A549 (cell line): ENCODE results near the gene TBATA. TPM values are rescaled to one million over a fixed set of nuclear protein-coding genes. Genes with fewer than 3 reads are reported as not detected.

Experiments
- ATAC-seq, 2 experiments: fragments of 200-7000 bp in 1 of 2; fragments of >200 bp in 1 of 2; cut with Nextera tagmentation in 1 of 2; cut with Tn5 transposase in 1 of 2; 3 replicates each; pipeline versions ENCODE4 v1.8.0 to v1.9.1; 2018 to 2020; ENCODE audit warnings: mild to moderate bottlenecking in 1 of 2, moderate library complexity in 1 of 2
- CTCF ChIA-PET: fragments of 300-600 bp; sonication (Branson Sonifier 250); formaldehyde crosslinking; extraction: SDS; loops from one replicate; lab custom pipeline; 2021; ENCODE audit warnings: antibody characterized with exemption, inconsistent platforms; lab: Yijun Ruan, JAX
- POLR2A ChIA-PET: fragments of 350-600 bp; formaldehyde crosslinking; extraction: SDS; loops from one replicate; lab custom pipeline; 2021; ENCODE audit warnings: antibody characterized with exemption, inconsistent platforms; lab: Yijun Ruan, JAX
- DNase-seq, 2 experiments: peaks; one replicate each; pipeline versions ENCODE4 v3.0.0 to v3.0.0-alpha.2; 2011 to 2016; ENCODE audit warnings: low read depth in 1 of 2, low spot score in 1 of 2
- FAIRE-seq: peaks from 2 replicates; lab custom pipeline; 2011; peaks lifted over from hg19 to GRCh38; lab: Jason Lieb, UNC
- H3K27ac ChIP-seq, 2 experiments: fragments of >200 bp; sonication (Bioruptor Twin); formaldehyde crosslinking; 3 replicates each; pipeline ENCODE4 v1.5.1; 2016 to 2017
- H3K4me1 ChIP-seq: fragments of >200 bp; sonication (Bioruptor Twin); formaldehyde crosslinking; 3 replicates; pipeline ENCODE4 v1.6.1; 2016
- H3K4me2 ChIP-seq: fragments of >200 bp; sonication (Bioruptor Twin); formaldehyde crosslinking; 3 replicates; pipeline ENCODE4 v1.6.1; 2016
- H3K4me3 ChIP-seq: fragments of >200 bp; sonication (Bioruptor Twin); formaldehyde crosslinking; 3 replicates; pipeline ENCODE4 v1.5.1; 2016
- H3K9me3 ChIP-seq: fragments of >200 bp; sonication (Bioruptor Twin); formaldehyde crosslinking; 3 replicates; pipeline ENCODE4 v1.6.1; 2016
- BCL3 ChIP-seq: fragments of >200 bp; sonication (Bioruptor Twin); formaldehyde crosslinking; IDR thresholded peaks from 3 replicates; pipeline ENCODE4 v1.6.1; 2016
- CBX8 ChIP-seq: fragments of 200-600 bp; sonication (generic); IDR thresholded peaks from 2 replicates; pipeline ENCODE4 v1.6.1; 2016
- CHD2 ChIP-seq: fragments of 150-350 bp; IDR thresholded peaks from 2 replicates; pipeline ENCODE4 v1.6.1; 2014; ENCODE audit warnings: low read length; ENCODE audit not compliant: partially characterized antibody
- CHD4 ChIP-seq: fragments of 200-600 bp; sonication (generic); IDR thresholded peaks from 2 replicates; pipeline ENCODE4 v1.6.1; 2016; ENCODE audit warnings: antibody characterized with exemption, mild to moderate bottlenecking, borderline replicate concordance
- CTCF ChIP-seq: fragments of >200 bp; sonication (Bioruptor Twin); formaldehyde crosslinking; IDR thresholded peaks from 3 replicates; pipeline ENCODE4 v1.5.1; 2016
- EHMT2 ChIP-seq: fragments of 200-600 bp; sonication (generic); IDR thresholded peaks from 2 replicates; pipeline ENCODE4 v1.6.1; 2016; ENCODE audit warnings: antibody characterized with exemption, low read depth, mild to moderate bottlenecking, moderate library complexity
- EP300 ChIP-seq, 2 experiments: fragments of >200 bp; sonication (Bioruptor Twin); formaldehyde crosslinking; IDR thresholded peaks; 2 replicates in 1 of 2; 3 replicates in 1 of 2; pipeline ENCODE4 v1.6.1; 2016 to 2017
- ESRRA ChIP-seq: fragments of 150-350 bp; IDR thresholded peaks from 2 replicates; pipeline ENCODE4 v1.6.1; 2014; ENCODE audit warnings: mild to moderate bottlenecking, low read length, borderline replicate concordance
- FOXS1 ChIP-seq: fragments of 250-450 bp; sonication (Bioruptor Pico); IDR thresholded peaks from 2 replicates; pipeline ENCODE4 v1.5.0; 2020; ENCODE audit warnings: mild to moderate bottlenecking, moderate library complexity
- HDAC2 ChIP-seq: fragments of 200-600 bp; sonication (generic); IDR thresholded peaks from 2 replicates; pipeline ENCODE4 v1.6.1; 2016
- HOXA7 ChIP-seq: fragments of 250-450 bp; sonication (Bioruptor Pico); IDR thresholded peaks from 2 replicates; pipeline ENCODE4 v1.5.0; 2020; ENCODE audit warnings: mild to moderate bottlenecking, moderate library complexity
- JUNB ChIP-seq: fragments of >200 bp; sonication (Bioruptor Twin); formaldehyde crosslinking; IDR thresholded peaks from 2 replicates; pipeline ENCODE4 v1.6.1; 2016
- KDM5A ChIP-seq: fragments of 200-600 bp; sonication (generic); IDR thresholded peaks from 2 replicates; pipeline ENCODE4 v1.6.1; 2016; ENCODE audit warnings: antibody characterized with exemption, mild to moderate bottlenecking
- MAX ChIP-seq: IDR thresholded peaks from 2 replicates; pipeline ENCODE4 v1.6.1; 2012
- MYC ChIP-seq: IDR thresholded peaks from 2 replicates; pipeline ENCODE4 v1.6.1; 2012; ENCODE audit warnings: mild to moderate bottlenecking, inconsistent platforms, low read length, improper control_type of control experiment, borderline replicate concordance
- NR3C1 ChIP-seq: fragments of >200 bp; sonication (Bioruptor Twin); formaldehyde crosslinking; IDR thresholded peaks from 3 replicates; pipeline ENCODE4 v1.6.1; 2017
- POLR2A ChIP-seq: IDR thresholded peaks from 2 replicates; pipeline ENCODE4 v1.6.1; 2012; ENCODE audit warnings: mild to moderate bottlenecking, low read length
- RAD21 ChIP-seq, 2 experiments: fragments of >200 bp in 1 of 2; sonication (Bioruptor Twin) in 1 of 2; formaldehyde crosslinking in 1 of 2; IDR thresholded peaks in 1 of 2; conservative IDR thresholded peaks in 1 of 2; 2 replicates in 1 of 2; 3 replicates in 1 of 2; pipeline ENCODE4 v1.6.1; 2012 to 2018; ENCODE audit warnings: inconsistent platforms in 1 of 2
- REST ChIP-seq: fragments of 200-600 bp; sonication (generic); IDR thresholded peaks from 2 replicates; pipeline ENCODE4 v1.6.1; 2016; ENCODE audit warnings: antibody characterized with exemption, mild to moderate bottlenecking, moderate library complexity
- RFX5 ChIP-seq: fragments of 450-650 bp; IDR thresholded peaks from 2 replicates; pipeline ENCODE4 v1.7.1; 2014; ENCODE audit warnings: antibody characterized with exemption, mild to moderate bottlenecking, moderate library complexity
- SMC3 ChIP-seq: fragments of >200 bp; sonication (Bioruptor Twin); formaldehyde crosslinking; IDR thresholded peaks from 3 replicates; pipeline ENCODE4 v1.6.1; 2018; ENCODE audit warnings: inconsistent platforms
- SREBF2 ChIP-seq: fragments of 450-650 bp; IDR thresholded peaks from 2 replicates; pipeline ENCODE4 v1.6.1; 2014; ENCODE audit warnings: mild to moderate bottlenecking, moderate library complexity
- TFCP2L1 ChIP-seq: fragments of 250-450 bp; sonication (Bioruptor Pico); IDR thresholded peaks from 2 replicates; pipeline ENCODE4 v1.5.0; 2021; ENCODE audit warnings: mild to moderate bottlenecking
- USF2 ChIP-seq: fragments of 450-650 bp; IDR thresholded peaks from 2 replicates; pipeline ENCODE4 v1.6.1; 2014; ENCODE audit warnings: antibody characterized with exemption
- ZC3H11A ChIP-seq: fragments of 450-650 bp; IDR thresholded peaks from 2 replicates; pipeline ENCODE4 v1.6.1; 2014; ENCODE audit warnings: antibody characterized with exemption, mild to moderate bottlenecking
- ZSCAN20 ChIP-seq: fragments of 250-450 bp; sonication (Bioruptor Pico); IDR thresholded peaks from 2 replicates; pipeline ENCODE4 v1.8.0; 2022; ENCODE audit warnings: mild to moderate bottlenecking, moderate library complexity
- WGBS: methylation state at CpG from one replicate; pipeline ENCODE4 v1.1.6; 2017; ENCODE audit errors: missing lambda C conversion rate; 5-methylcytosine and 5-hydroxymethylcytosine counted together
- polyA plus RNA-seq, 4 experiments: library from polyadenylated mRNA; depleted of rRNA in 3 of 4; stranded (reverse); fragments of >200 nt; fragmentation: RNase III in 1 of 4; extraction: RNeasy Plus Mini Kit Qiagen cat#74134 plus additional on column Dnase treatment in 1 of 4; gene quantifications; 2 replicates in 3 of 4; 3 replicates in 1 of 4; pipeline ENCODE4 v1.2.3, GENCODE V29; 2011 to 2017

The TBATA gene
- polyA plus RNA-seq, 2 of the 4 experiments (the other 2 are of a cell fraction), result not detected

- TF ChIP-seq RAD21 (conservative IDR thresholded peaks at IDR 0.05 in 1 of 2, IDR thresholded peaks at IDR 0.05 in 1 of 2), result no peak
- no peak for TF ChIP-seq CHD2
- no peak for TF ChIP-seq CBX8
- TF ChIP-seq POLR2A, result no peak
Measured at GRCh38 chr10:70807556-70807955, 22.4 kb upstream of the TBATA start (continued).

GRCh38 chr10:70806841-70807240 lies 21.7 kb upstream of the TBATA start:
- POLR2A ChIA-PET, result interaction anchor here (1.2 to 1.3 kb wide), 2 partner anchors 10 to 15 kb away, joined by 3 read pairs; no protein-coding TSS in a partner anchor
- H3K4me3 ChIP-seq, result no peak overlapping the region
- peaks cover 5% of the 10 kb centered on the region; the same call in 1 of the 3 replicates for H3K4me1 ChIP-seq
- no peak for DNase-seq
- CTCF ChIA-PET, result interaction anchor here (0.6 to 1.8 kb wide), 5 partner anchors 10 to 346 kb away, joined by 3 to 5 read pairs (median 4); no protein-coding TSS in a partner anchor
- no peak overlapping the region for H3K27ac ChIP-seq
- no peak overlapping the region for H3K4me2 ChIP-seq
- no peak for FAIRE-seq
- 100% methylated on average over 1 of the region's 1 CpG for WGBS
- TF ChIP-seq HOXA7 (CRISPR knock-in tag), result no peak
- TF ChIP-seq TFCP2L1 (CRISPR knock-in tag), result no peak
- no peak for TF ChIP-seq SMC3
- TF ChIP-seq HDAC2, result no peak
- TF ChIP-seq CBX8, result no peak
- no peak for TF ChIP-seq EP300 (IDR thresholded peaks at IDR 0.05)
- TF ChIP-seq CTCF, result no peak
- TF ChIP-seq ESRRA, result no peak
- H3K9me3 ChIP-seq, result no peaks in the 10 kb centered on the region
- no peak for ATAC-seq

GRCh38 chr10:70805619-70806215 lies 20.5 kb upstream of the TBATA start:
- Histone ChIP-seq H3K4me3 (no peak overlapping the region), H3K27ac (no peak overlapping the region), H3K9me3 (no peaks in the 10 kb centered on the region), H3K4me1 (peaks cover 5% of the 10 kb centered on the region; the same call in 1 of the 3 replicates), H3K4me2 (no peak overlapping the region)
- no peak for ATAC-seq
- 89% methylated on average over 3 of the region's 3 CpGs for WGBS
- no peak for TF ChIP-seq CTCF
- no peak for TF ChIP-seq HOXA7 (CRISPR knock-in tag)
- TF ChIP-seq SREBF2, result no peak
- no peak for TF ChIP-seq RFX5
- TF ChIP-seq MYC, result no peak
- no peak for TF ChIP-seq BCL3
- TF ChIP-seq MAX, result no peak
- TF ChIP-seq ZC3H11A, result no peak
- no peak for TF ChIP-seq NR3C1
- TF ChIP-seq CHD4, result no peak
- no peak for TF ChIP-seq USF2
- no peak for TF ChIP-seq ZSCAN20 (CRISPR knock-in tag)
- no peak for TF ChIP-seq EHMT2
- TF ChIP-seq REST, result no peak
- TF ChIP-seq RAD21 (conservative IDR thresholded peaks at IDR 0.05 in 1 of 2, IDR thresholded peaks at IDR 0.05 in 1 of 2), result no peak
- no peak for TF ChIP-seq FOXS1 (CRISPR knock-in tag)
- TF ChIP-seq JUNB, result no peak
- TF ChIP-seq KDM5A, result no peak
- DNase-seq, result no peak
- ChIA-PET CTCF (interaction anchor here (0.6 to 1.5 kb wide), 4 partner anchors 8 to 345 kb away, joined by 3 to 5 read pairs (median 4); no protein-coding TSS in a partner anchor), POLR2A (interaction anchor here (1.2 to 1.3 kb wide), 2 partner anchors 11 to 16 kb away, joined by 3 read pairs; no protein-coding TSS in a partner anchor)
- no peak for FAIRE-seq
